Astrocyte of the cerebellum (primary cell): ENCODE data around the gene CDH4.

Experiments
- DNase-seq: peaks from one replicate; pipeline ENCODE4 v3.0.0-alpha.2; 2011; ENCODE audit warnings: low read depth
- H3K4me3 ChIP-seq: 2 replicates; pipeline ENCODE4 v1.5.1; 2011; ENCODE audit warnings: mild to moderate bottlenecking, low read depth, low read length, moderate library complexity
- in situ Hi-C: cut with HindIII; loops from 2 replicates; pipeline ENCODE4 v1.10.0; 2017; ENCODE audit warnings: low sequenced_read_pairs
- TF ChIP-seq, protein P1 (sequence below): IDR thresholded peaks from 2 replicates; pipeline ENCODE4 v1.5.1; 2012; ENCODE audit warnings: low read length, low read depth, moderate library complexity, mild to moderate bottlenecking; ENCODE audit errors: missing control alignments

The CDH4 gene

DNA sequence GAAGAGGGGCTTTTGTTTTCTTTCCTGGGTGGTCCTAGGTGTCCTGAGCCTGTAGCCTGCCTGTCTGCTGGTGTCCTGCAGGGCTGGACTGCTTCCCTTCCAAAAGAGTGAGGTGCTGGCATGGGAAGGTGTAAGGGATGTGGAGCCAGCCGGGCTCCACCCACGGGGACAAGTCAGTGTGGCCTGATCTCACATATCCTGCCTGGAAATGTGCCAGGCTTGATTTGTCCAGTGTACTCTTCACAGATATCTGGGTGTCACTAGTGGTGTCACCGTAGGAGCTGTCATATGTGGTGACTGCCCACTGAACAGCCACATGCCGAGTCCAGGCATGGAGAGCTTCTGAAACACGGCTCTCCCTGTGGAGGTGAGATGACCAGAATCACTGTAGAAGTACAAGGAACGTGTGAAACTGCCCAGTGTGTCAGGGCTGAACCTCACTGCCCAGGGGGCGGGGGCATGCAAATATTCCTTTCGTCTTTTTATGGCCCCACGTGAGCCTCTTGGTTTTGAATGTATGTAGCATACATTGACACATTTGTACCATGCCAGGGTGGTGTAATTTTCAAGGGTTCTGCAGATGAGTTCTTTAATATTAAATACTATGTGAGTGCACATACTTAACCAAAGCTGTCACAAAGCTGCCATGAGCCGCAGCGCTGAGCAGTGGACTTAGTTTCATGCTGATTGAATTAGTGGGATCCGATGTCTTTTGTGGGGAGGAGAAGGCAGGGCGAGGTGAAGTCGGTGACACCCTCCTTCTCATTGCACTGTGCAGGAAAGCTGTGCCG, 55.8 kb downstream of the CDH4 start:
- H3K4me3 ChIP-seq = no peak overlapping the region
- in situ Hi-C loops = no loop called here
- TF ChIP-seq, protein P1, sequence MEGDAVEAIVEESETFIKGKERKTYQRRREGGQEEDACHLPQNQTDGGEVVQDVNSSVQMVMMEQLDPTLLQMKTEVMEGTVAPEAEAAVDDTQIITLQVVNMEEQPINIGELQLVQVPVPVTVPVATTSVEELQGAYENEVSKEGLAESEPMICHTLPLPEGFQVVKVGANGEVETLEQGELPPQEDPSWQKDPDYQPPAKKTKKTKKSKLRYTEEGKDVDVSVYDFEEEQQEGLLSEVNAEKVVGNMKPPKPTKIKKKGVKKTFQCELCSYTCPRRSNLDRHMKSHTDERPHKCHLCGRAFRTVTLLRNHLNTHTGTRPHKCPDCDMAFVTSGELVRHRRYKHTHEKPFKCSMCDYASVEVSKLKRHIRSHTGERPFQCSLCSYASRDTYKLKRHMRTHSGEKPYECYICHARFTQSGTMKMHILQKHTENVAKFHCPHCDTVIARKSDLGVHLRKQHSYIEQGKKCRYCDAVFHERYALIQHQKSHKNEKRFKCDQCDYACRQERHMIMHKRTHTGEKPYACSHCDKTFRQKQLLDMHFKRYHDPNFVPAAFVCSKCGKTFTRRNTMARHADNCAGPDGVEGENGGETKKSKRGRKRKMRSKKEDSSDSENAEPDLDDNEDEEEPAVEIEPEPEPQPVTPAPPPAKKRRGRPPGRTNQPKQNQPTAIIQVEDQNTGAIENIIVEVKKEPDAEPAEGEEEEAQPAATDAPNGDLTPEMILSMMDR = no peak
- no peak for DNase-seq

GRCh38 chr20:61308477-61308774, 56.4 kb downstream of the CDH4 start:
- DNase-seq = no peak
- in situ Hi-C loops = no loop called here
- TF ChIP-seq, protein P1 = no peak
- no peak overlapping the region for H3K4me3 ChIP-seq

- TF ChIP-seq, protein P1 = no peak
- DNase-seq = no peak
- in situ Hi-C loops = no loop called here
- no peak overlapping the region for H3K4me3 ChIP-seq
Measured at GRCh38 chr20:61310954-61311353, 58.9 kb downstream of the CDH4 start.

DNA sequence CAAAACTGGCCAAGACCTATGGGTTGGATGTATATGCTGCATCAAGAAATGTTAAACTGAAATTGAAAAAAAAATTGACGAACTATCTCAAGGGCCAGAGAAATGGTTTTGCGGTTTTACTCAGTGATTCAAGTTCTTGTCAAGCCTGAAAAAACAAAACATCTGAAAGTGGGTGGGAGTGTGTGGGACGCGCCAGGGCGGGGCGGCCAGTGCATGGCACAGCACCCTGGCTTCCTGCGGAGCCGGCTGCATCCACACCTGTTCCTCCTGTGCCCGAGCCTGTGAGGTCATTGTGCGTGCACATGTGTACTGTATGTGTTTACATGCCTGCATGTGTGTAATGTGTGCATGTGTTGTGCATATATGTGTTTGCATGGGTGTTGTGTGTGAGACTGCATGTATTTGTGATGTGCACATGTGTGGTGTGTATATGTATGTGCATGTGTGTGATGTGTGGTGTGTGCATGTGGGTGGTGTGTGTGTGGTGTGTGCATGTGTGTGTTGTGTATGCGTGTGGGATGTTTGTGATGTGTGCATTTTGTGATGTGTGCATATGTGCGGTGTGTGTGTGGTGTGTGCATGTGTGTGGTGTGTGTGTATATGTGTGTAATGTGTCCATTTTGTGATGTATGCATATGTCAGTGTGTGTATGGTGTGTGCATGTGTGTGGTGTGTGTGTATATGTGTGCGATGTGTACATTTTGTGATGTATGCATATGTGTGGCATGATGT, 59.8 kb downstream of the CDH4 start:
- DNase-seq = no peak
- H3K4me3 ChIP-seq = no peak overlapping the region
- TF ChIP-seq, protein P1 = no peak
- in situ Hi-C loops = no loop called here

GRCh38 chr20:61312925-61313324, 60.9 kb downstream of the CDH4 start:
- DNase-seq = no peak
- no peak overlapping the region for H3K4me3 ChIP-seq
- TF ChIP-seq, protein P1 = no peak
- in situ Hi-C loops = no loop called here

- no peak for DNase-seq
- H3K4me3 ChIP-seq = no peak overlapping the region
- in situ Hi-C loops = no loop called here
- TF ChIP-seq, protein P1 = no peak
Measured at GRCh38 chr20:61313396-61313795, 61.3 kb downstream of the CDH4 start.
